Neural crest cell (in vitro differentiated cells): ENCODE results near the gene SMPD3. TPM values are rescaled to one million over a fixed set of nuclear protein-coding genes. Genes with fewer than 3 reads are reported as not detected.
A peak's percentile ranks its signal among the peaks of the same experiment; 100 is the strongest.

Experiments
- DNase-seq: peaks from one replicate; pipeline ENCODE4 v3.0.0; 2021; ENCODE audit warnings: low read depth, mixed read lengths, low spot score
- H3K27ac Mint-ChIP-seq: one replicate; pipeline ENCODE4 v1.8.0; 2021; ENCODE audit warnings: mild to moderate bottlenecking, mixed read lengths; ENCODE audit not compliant: unreplicated experiment
- H3K27me3 Mint-ChIP-seq: 2 replicates; pipeline ENCODE4 v1.8.0; 2021; ENCODE audit warnings: low read depth, mild to moderate bottlenecking, mixed read lengths
- H3K36me3 Mint-ChIP-seq: 2 replicates; pipeline ENCODE4 v1.8.0; 2021; ENCODE audit warnings: low read depth, mild to moderate bottlenecking, mixed read lengths
- H3K4me1 Mint-ChIP-seq: 2 replicates; pipeline ENCODE4 v1.8.0; 2021; ENCODE audit warnings: mixed read lengths
- H3K4me3 Mint-ChIP-seq: one replicate; pipeline ENCODE4 v1.8.0; 2021; ENCODE audit warnings: mild to moderate bottlenecking, mixed read lengths
- H3K9me3 Mint-ChIP-seq: 2 replicates; pipeline ENCODE4 v1.8.0; 2021; ENCODE audit warnings: mixed read lengths
- CTCF ChIP-seq: fragments of 200-600 bp; sonication (generic); conservative IDR thresholded peaks from 2 replicates; pipeline ENCODE4 v1.5.0; 2021; ENCODE audit warnings: antibody characterized with exemption, mild to moderate bottlenecking
- total RNA-seq: library from RNA; stranded (reverse); gene quantifications from 2 replicates; pipeline ENCODE4 v1.2.1, GENCODE V29; 2021

Gene SMPD3
- total RNA-seq, 1 donor from 2014 or later = 3.8 TPM

GRCh38 chr16:68399456-68399855 lies 48.9 kb downstream of the SMPD3 start:
- H3K4me1 Mint-ChIP-seq = peaks cover 13% of the 10 kb centered on the region
- H3K27ac Mint-ChIP-seq = no peak overlapping the region
- no peak for TF ChIP-seq CTCF

GRCh38 chr16:68397710-68398201 lies 50.6 kb downstream of the SMPD3 start:
- H3K27ac Mint-ChIP-seq = no peak overlapping the region
- no peaks in the 10 kb centered on the region for H3K36me3 Mint-ChIP-seq
- H3K27me3 Mint-ChIP-seq = peaks cover 4% of the 10 kb centered on the region
- peaks cover 7% of the 10 kb centered on the region for H3K4me1 Mint-ChIP-seq
- no peak for DNase-seq
- H3K4me3 Mint-ChIP-seq = no peak overlapping the region
- no peaks in the 10 kb centered on the region for H3K9me3 Mint-ChIP-seq
- TF ChIP-seq CTCF = no peak

More at GRCh38 chr16:68399456-68399855, 48.9 kb downstream of the SMPD3 start:
- no peak overlapping the region for H3K4me3 Mint-ChIP-seq
- H3K9me3 Mint-ChIP-seq = no peaks in the 10 kb centered on the region
- no peak for DNase-seq
- peaks cover 4% of the 10 kb centered on the region for H3K27me3 Mint-ChIP-seq
- H3K36me3 Mint-ChIP-seq = no peaks in the 10 kb centered on the region

- peak; percentile 16 for DNase-seq
These were observed 51.8 kb downstream of the SMPD3 start for GRCh38 chr16:68396481-68396880.

GRCh38 chr16:68395815-68396214 lies 52.5 kb downstream of the SMPD3 start:
- TF ChIP-seq CTCF = no peak
- peaks cover 4% of the 10 kb centered on the region for H3K27me3 Mint-ChIP-seq
- DNase-seq = no peak
- H3K27ac Mint-ChIP-seq = no peak overlapping the region
- H3K4me1 Mint-ChIP-seq = peaks cover 7% of the 10 kb centered on the region
- no peaks in the 10 kb centered on the region for H3K9me3 Mint-ChIP-seq
- H3K4me3 Mint-ChIP-seq = no peak overlapping the region
- H3K36me3 Mint-ChIP-seq = no peaks in the 10 kb centered on the region

More at GRCh38 chr16:68396481-68396880, 51.8 kb downstream of the SMPD3 start:
- peaks cover 4% of the 10 kb centered on the region for H3K27me3 Mint-ChIP-seq
- no peak overlapping the region for H3K27ac Mint-ChIP-seq
- H3K9me3 Mint-ChIP-seq = no peaks in the 10 kb centered on the region
- H3K36me3 Mint-ChIP-seq = no peaks in the 10 kb centered on the region
- H3K4me3 Mint-ChIP-seq = no peak overlapping the region
- TF ChIP-seq CTCF = peak; percentile 59
- H3K4me1 Mint-ChIP-seq = peaks cover 7% of the 10 kb centered on the region

GRCh38 chr16:68395167-68395786 lies 53.0 kb downstream of the SMPD3 start:
- no peak for TF ChIP-seq CTCF
- no peak overlapping the region for H3K4me3 Mint-ChIP-seq
- no peaks in the 10 kb centered on the region for H3K36me3 Mint-ChIP-seq
- H3K27me3 Mint-ChIP-seq = peaks cover 4% of the 10 kb centered on the region
- H3K4me1 Mint-ChIP-seq = peaks cover 7% of the 10 kb centered on the region
- no peak overlapping the region for H3K27ac Mint-ChIP-seq
- no peak for DNase-seq
- no peaks in the 10 kb centered on the region for H3K9me3 Mint-ChIP-seq
